Uterus (tissue), 4 donors: ENCODE results near the gene MYO15A. TPM values are rescaled to one million over a fixed set of nuclear protein-coding genes. Genes with fewer than 3 reads are reported as not detected.

Source experiments
- DNase-seq, 2 donors: peaks; one replicate each; pipeline ENCODE4 v3.0.0-alpha.2; 2019 to 2020
- H3K27ac ChIP-seq, 2 donors: fragments of 200-600 bp; sonication (generic); 1 replicate in 1 of 2; 2 replicates in 1 of 2; pipeline ENCODE4 v1.5.1; 2016 to 2018
- H3K27me3 ChIP-seq, 2 donors: fragments of 200-600 bp; sonication (generic); one replicate each; pipeline ENCODE4 v1.5.1; 2018 to 2019; ENCODE audit warnings: control low read depth in 1 of 2
- H3K36me3 ChIP-seq, 2 donors: fragments of 200-600 bp; sonication (generic); one replicate each; pipeline ENCODE4 v1.5.1; 2019; ENCODE audit warnings: control low read depth in 1 of 2
- H3K4me1 ChIP-seq, 2 donors: fragments of 200-600 bp; sonication (generic); one replicate each; pipeline ENCODE4 v1.5.1; 2018 to 2019; ENCODE audit warnings: control low read depth in 1 of 2
- H3K4me3 ChIP-seq, 2 donors: fragments of 200-600 bp; sonication (generic); 1 replicate in 1 of 2; 2 replicates in 1 of 2; pipeline ENCODE4 v1.5.1; 2018 to 2019; ENCODE audit warnings: mild to moderate bottlenecking in 1 of 2
- H3K9me3 ChIP-seq, 2 donors: fragments of 200-600 bp; sonication (generic); one replicate each; pipeline ENCODE4 v1.5.1; 2019; ENCODE audit warnings: control low read depth in 1 of 2
- CTCF ChIP-seq, 4 experiments: fragments of 200-600 bp in 2 of 4; fragments of 450-650 bp in 2 of 4; sonication (generic) in 2 of 4; IDR thresholded peaks; one replicate each; pipeline ENCODE4 v1.5.1; 2016 to 2019; ENCODE audit warnings: antibody characterized with exemption in 4 of 4, mild to moderate bottlenecking in 2 of 4, moderate library complexity in 1 of 4
- POLR2A ChIP-seq, 2 donors: fragments of 450-650 bp; IDR thresholded peaks; one replicate each; pipeline ENCODE4 v1.6.1; 2016; ENCODE audit warnings: antibody characterized with exemption in 2 of 2, mild to moderate bottlenecking in 1 of 2, moderate library complexity in 1 of 2
- intact Hi-C: fragments of 100-400 bp; cut with DNase I; formaldehyde crosslinking; loops from one replicate; pipeline ENCODE4 v1.15.1; 2023; ENCODE audit warnings: low total_unique reads
- total RNA-seq, 4 donors: library from RNA; depleted of rRNA in 3 of 4; stranded (reverse); fragments of >200 nt in 3 of 4; gene quantifications; one replicate each; pipeline versions ENCODE4 v1.1.0 to v1.2.4, GENCODE V29; 2014 to 2023
- donor health status: DM: yes; HTN: yes; CAD: no.

Gene MYO15A
- total RNA-seq, 4 donors from 2014 or later, result 1.5 to 8.1 (median 2.9) TPM; not detected in 1

GRCh38 chr17:18191967-18192366 lies 83.4 kb downstream of the MYO15A start:
- no peak for TF ChIP-seq CTCF (IDR thresholded peaks at IDR 0.05)
- no peak for TF ChIP-seq POLR2A (IDR thresholded peaks at IDR 0.05)
- H3K4me3 ChIP-seq, result no peak overlapping the region
- no peaks in the 10 kb centered on the region for H3K27me3 ChIP-seq
- H3K27ac ChIP-seq, result no peak overlapping the region
- H3K36me3 ChIP-seq, result peaks cover 0 to 2% of the 10 kb centered on the region in 2 donors
- intact Hi-C loops, result no loop called here
- DNase-seq, result no peak
- H3K4me1 ChIP-seq, result peaks cover 12 to 22% of the 10 kb centered on the region in 2 donors
- H3K9me3 ChIP-seq, result no peaks in the 10 kb centered on the region

- intact Hi-C loops, result no loop called here
- Histone ChIP-seq H3K27ac (no peak overlapping the region), H3K4me1 (peaks cover 12 to 15% of the 10 kb centered on the region in 2 donors), H3K4me3 (no peak overlapping the region), H3K27me3 (no peaks in the 10 kb centered on the region), H3K36me3 (peaks cover 0 to 2% of the 10 kb centered on the region in 2 donors), H3K9me3 (no peaks in the 10 kb centered on the region)
- DNase-seq, result no peak
- TF ChIP-seq POLR2A (IDR thresholded peaks at IDR 0.05) (no peak), CTCF (IDR thresholded peaks at IDR 0.05) (no peak)
Observed at GRCh38 chr17:18194394-18194793, 85.8 kb downstream of the MYO15A start.

GRCh38 chr17:18194804-18195203 lies 86.2 kb downstream of the MYO15A start:
- intact Hi-C loops, result no loop called here
- peaks cover 11 to 15% of the 10 kb centered on the region in 2 donors for H3K4me1 ChIP-seq
- H3K27ac ChIP-seq, result no peak overlapping the region
- TF ChIP-seq CTCF (IDR thresholded peaks at IDR 0.05) (no peak), POLR2A (IDR thresholded peaks at IDR 0.05) (no peak)
- no peaks in the 10 kb centered on the region for H3K9me3 ChIP-seq
- H3K4me3 ChIP-seq, result no peak overlapping the region
- H3K36me3 ChIP-seq, result peaks cover 0 to 2% of the 10 kb centered on the region in 2 donors
- no peak for DNase-seq
- no peaks in the 10 kb centered on the region for H3K27me3 ChIP-seq

GRCh38 chr17:18195246-18195645 lies 86.7 kb downstream of the MYO15A start:
- Histone ChIP-seq H3K4me1 (peaks cover 14 to 15% of the 10 kb centered on the region in 2 donors), H3K4me3 (no peak overlapping the region), H3K27me3 (no peaks in the 10 kb centered on the region), H3K36me3 (peaks cover 0 to 2% of the 10 kb centered on the region in 2 donors), H3K9me3 (no peaks in the 10 kb centered on the region), H3K27ac (no peak overlapping the region)
- TF ChIP-seq CTCF (IDR thresholded peaks at IDR 0.05) (no peak), POLR2A (IDR thresholded peaks at IDR 0.05) (no peak)
- intact Hi-C loops, result no loop called here
- DNase-seq, result no peak

- H3K4me3 ChIP-seq, result no peak overlapping the region
- H3K36me3 ChIP-seq, result peaks cover 0 to 2% of the 10 kb centered on the region in 2 donors
- intact Hi-C loops, result no loop called here
- DNase-seq, result no peak
- no peak overlapping the region for H3K27ac ChIP-seq
- H3K9me3 ChIP-seq, result no peaks in the 10 kb centered on the region
- H3K27me3 ChIP-seq, result no peaks in the 10 kb centered on the region
- TF ChIP-seq POLR2A (IDR thresholded peaks at IDR 0.05) (no peak), CTCF (IDR thresholded peaks at IDR 0.05) (no peak)
- peaks cover 9 to 15% of the 10 kb centered on the region in 2 donors for H3K4me1 ChIP-seq
Observed at GRCh38 chr17:18197535-18198194, 89.1 kb downstream of the MYO15A start.
